SIG-M5 treated with dmso at 0.1 percent for 504 hours (cell line): ENCODE data around the gene PPFIBP2.

Experiments
- DNase-seq: peaks from one replicate; lab custom pipeline; 2025; ENCODE audit not compliant: unreplicated experiment; lab: John Stamatoyannopoulos, UW

The PPFIBP2 gene

GRCh38 chr11:7575841-7576725, 62.3 kb downstream of the PPFIBP2 start:
- no peak for DNase-seq

- no peak for DNase-seq
These were observed 63.0 kb downstream of the PPFIBP2 start for GRCh38 chr11:7576726-7577290.

- DNase-seq, result no peak
These were observed 63.7 kb downstream of the PPFIBP2 start for GRCh38 chr11:7577291-7578190.

- no peak for DNase-seq
These were observed 64.6 kb downstream of the PPFIBP2 start for GRCh38 chr11:7578276-7578955.

- no peak for DNase-seq
These were observed 65.6 kb downstream of the PPFIBP2 start for GRCh38 chr11:7579361-7579791.

GRCh38 chr11:7581021-7581590, 67.3 kb downstream of the PPFIBP2 start:
- DNase-seq, result no peak

- DNase-seq, result no peak
These were observed 68.7 kb downstream of the PPFIBP2 start for GRCh38 chr11:7582338-7582985.

GRCh38 chr11:7583248-7583647, 69.4 kb downstream of the PPFIBP2 start:
- DNase-seq, result no peak

GRCh38 chr11:7584910-7585309, 71.1 kb downstream of the PPFIBP2 start:
- no peak for DNase-seq

GRCh38 chr11:7585816-7586215, 72.0 kb downstream of the PPFIBP2 start:
- no peak for DNase-seq

- DNase-seq, result no peak
These were observed 72.6 kb downstream of the PPFIBP2 start for GRCh38 chr11:7586376-7586775.

- DNase-seq, result no peak
These were observed 73.9 kb downstream of the PPFIBP2 start for GRCh38 chr11:7587712-7588111.

GRCh38 chr11:7589861-7590260, 76.1 kb downstream of the PPFIBP2 start:
- DNase-seq, result no peak

GRCh38 chr11:7590529-7590928, 76.7 kb downstream of the PPFIBP2 start:
- DNase-seq, result no peak

GRCh38 chr11:7591107-7591894, 77.5 kb downstream of the PPFIBP2 start:
- DNase-seq, result no peak

GRCh38 chr11:7591987-7592386, 78.2 kb downstream of the PPFIBP2 start:
- DNase-seq, result peak; percentile 38

- DNase-seq, result no peak
These were observed 78.9 kb downstream of the PPFIBP2 start for GRCh38 chr11:7592711-7593110.

- no peak for DNase-seq
These were observed 79.7 kb downstream of the PPFIBP2 start for GRCh38 chr11:7593481-7593880.
